ENCODE measurements around the gene SHH.

DNA sequence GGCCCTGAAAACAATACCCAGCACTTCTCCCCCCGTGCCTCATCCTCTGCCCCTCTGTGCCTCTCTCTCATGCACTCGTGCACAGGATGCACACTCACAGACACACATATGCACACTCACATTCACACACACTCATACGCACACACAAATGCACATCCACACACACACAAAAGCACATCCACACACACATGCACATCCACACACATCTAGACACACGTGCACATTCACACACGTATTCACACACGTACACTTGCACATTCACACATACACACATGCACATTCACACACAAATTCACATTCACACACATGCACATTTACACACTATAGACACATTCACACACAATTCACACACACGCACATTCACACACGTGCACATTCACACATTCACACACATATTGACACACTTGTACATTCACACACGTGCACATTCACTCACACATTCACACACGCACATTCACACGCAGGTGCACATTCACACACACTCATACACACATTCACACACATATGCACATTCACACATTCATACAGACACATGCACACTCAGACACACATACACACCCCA is 19.2 kb downstream of the SHH start:
- TF ChIP-seq, protein P1, sequence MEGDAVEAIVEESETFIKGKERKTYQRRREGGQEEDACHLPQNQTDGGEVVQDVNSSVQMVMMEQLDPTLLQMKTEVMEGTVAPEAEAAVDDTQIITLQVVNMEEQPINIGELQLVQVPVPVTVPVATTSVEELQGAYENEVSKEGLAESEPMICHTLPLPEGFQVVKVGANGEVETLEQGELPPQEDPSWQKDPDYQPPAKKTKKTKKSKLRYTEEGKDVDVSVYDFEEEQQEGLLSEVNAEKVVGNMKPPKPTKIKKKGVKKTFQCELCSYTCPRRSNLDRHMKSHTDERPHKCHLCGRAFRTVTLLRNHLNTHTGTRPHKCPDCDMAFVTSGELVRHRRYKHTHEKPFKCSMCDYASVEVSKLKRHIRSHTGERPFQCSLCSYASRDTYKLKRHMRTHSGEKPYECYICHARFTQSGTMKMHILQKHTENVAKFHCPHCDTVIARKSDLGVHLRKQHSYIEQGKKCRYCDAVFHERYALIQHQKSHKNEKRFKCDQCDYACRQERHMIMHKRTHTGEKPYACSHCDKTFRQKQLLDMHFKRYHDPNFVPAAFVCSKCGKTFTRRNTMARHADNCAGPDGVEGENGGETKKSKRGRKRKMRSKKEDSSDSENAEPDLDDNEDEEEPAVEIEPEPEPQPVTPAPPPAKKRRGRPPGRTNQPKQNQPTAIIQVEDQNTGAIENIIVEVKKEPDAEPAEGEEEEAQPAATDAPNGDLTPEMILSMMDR (IDR thresholded peaks at IDR 0.05; ENCODE audit: poor library complexity, severe bottlenecking), result no peak
- TF ChIP-seq POLR2AphosphoS5 (IDR thresholded peaks at IDR 0.05) (no peak), RAD21 (conservative IDR thresholded peaks at IDR 0.05) (no peak), EP300 (conservative IDR thresholded peaks at IDR 0.05; ENCODE audit: poor library complexity, severe bottlenecking) (no peak), EZH2 (IDR thresholded peaks at IDR 0.05; ENCODE audit: borderline replicate concordance, insufficient read depth, low read length, poor library complexity, severe bottlenecking) (no peak), SMC3 (conservative IDR thresholded peaks at IDR 0.05; ENCODE audit: poor library complexity) (no peak), MXI1 (conservative IDR thresholded peaks at IDR 0.05; ENCODE audit: poor library complexity, severe bottlenecking) (no peak), TAF1 (IDR thresholded peaks at IDR 0.05; ENCODE audit: low read depth) (no peak)
- TF ChIP-seq, protein P2, sequence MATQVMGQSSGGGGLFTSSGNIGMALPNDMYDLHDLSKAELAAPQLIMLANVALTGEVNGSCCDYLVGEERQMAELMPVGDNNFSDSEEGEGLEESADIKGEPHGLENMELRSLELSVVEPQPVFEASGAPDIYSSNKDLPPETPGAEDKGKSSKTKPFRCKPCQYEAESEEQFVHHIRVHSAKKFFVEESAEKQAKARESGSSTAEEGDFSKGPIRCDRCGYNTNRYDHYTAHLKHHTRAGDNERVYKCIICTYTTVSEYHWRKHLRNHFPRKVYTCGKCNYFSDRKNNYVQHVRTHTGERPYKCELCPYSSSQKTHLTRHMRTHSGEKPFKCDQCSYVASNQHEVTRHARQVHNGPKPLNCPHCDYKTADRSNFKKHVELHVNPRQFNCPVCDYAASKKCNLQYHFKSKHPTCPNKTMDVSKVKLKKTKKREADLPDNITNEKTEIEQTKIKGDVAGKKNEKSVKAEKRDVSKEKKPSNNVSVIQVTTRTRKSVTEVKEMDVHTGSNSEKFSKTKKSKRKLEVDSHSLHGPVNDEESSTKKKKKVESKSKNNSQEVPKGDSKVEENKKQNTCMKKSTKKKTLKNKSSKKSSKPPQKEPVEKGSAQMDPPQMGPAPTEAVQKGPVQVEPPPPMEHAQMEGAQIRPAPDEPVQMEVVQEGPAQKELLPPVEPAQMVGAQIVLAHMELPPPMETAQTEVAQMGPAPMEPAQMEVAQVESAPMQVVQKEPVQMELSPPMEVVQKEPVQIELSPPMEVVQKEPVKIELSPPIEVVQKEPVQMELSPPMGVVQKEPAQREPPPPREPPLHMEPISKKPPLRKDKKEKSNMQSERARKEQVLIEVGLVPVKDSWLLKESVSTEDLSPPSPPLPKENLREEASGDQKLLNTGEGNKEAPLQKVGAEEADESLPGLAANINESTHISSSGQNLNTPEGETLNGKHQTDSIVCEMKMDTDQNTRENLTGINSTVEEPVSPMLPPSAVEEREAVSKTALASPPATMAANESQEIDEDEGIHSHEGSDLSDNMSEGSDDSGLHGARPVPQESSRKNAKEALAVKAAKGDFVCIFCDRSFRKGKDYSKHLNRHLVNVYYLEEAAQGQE (IDR thresholded peaks at IDR 0.05; ENCODE audit: borderline replicate concordance), result no peak
